ENCODE measurements around the gene CYSTM1.

GRCh38 chr5:140174465-140175366 lies at the start of gene CYSTM1:
- TF ChIP-seq ZNF529 (tag by site-specific recombination; IDR thresholded peaks at IDR 0.05; ENCODE audit: insufficient replicate concordance) (no peak), KLF10 (tag by site-specific recombination; IDR thresholded peaks at IDR 0.05) (peak; percentile 87; the same call in 1 of the 2 replicates), KLF1 (tag by site-specific recombination; IDR thresholded peaks at IDR 0.05) (peak; percentile 39), ZNF311 (tag by site-specific recombination; IDR thresholded peaks at IDR 0.05; ENCODE audit: borderline replicate concordance) (no peak), PATZ1 (tag by site-specific recombination; IDR thresholded peaks at IDR 0.05) (no peak; the same call in 1 of the 2 replicates), REST (tag by site-specific recombination; IDR thresholded peaks at IDR 0.05) (no peak)
- TF ChIP-seq, protein P1, sequence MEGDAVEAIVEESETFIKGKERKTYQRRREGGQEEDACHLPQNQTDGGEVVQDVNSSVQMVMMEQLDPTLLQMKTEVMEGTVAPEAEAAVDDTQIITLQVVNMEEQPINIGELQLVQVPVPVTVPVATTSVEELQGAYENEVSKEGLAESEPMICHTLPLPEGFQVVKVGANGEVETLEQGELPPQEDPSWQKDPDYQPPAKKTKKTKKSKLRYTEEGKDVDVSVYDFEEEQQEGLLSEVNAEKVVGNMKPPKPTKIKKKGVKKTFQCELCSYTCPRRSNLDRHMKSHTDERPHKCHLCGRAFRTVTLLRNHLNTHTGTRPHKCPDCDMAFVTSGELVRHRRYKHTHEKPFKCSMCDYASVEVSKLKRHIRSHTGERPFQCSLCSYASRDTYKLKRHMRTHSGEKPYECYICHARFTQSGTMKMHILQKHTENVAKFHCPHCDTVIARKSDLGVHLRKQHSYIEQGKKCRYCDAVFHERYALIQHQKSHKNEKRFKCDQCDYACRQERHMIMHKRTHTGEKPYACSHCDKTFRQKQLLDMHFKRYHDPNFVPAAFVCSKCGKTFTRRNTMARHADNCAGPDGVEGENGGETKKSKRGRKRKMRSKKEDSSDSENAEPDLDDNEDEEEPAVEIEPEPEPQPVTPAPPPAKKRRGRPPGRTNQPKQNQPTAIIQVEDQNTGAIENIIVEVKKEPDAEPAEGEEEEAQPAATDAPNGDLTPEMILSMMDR (tag by site-specific recombination; IDR thresholded peaks at IDR 0.05), result no peak
